ENCODE data around the gene EPHA1.

The EPHA1 gene

DNA sequence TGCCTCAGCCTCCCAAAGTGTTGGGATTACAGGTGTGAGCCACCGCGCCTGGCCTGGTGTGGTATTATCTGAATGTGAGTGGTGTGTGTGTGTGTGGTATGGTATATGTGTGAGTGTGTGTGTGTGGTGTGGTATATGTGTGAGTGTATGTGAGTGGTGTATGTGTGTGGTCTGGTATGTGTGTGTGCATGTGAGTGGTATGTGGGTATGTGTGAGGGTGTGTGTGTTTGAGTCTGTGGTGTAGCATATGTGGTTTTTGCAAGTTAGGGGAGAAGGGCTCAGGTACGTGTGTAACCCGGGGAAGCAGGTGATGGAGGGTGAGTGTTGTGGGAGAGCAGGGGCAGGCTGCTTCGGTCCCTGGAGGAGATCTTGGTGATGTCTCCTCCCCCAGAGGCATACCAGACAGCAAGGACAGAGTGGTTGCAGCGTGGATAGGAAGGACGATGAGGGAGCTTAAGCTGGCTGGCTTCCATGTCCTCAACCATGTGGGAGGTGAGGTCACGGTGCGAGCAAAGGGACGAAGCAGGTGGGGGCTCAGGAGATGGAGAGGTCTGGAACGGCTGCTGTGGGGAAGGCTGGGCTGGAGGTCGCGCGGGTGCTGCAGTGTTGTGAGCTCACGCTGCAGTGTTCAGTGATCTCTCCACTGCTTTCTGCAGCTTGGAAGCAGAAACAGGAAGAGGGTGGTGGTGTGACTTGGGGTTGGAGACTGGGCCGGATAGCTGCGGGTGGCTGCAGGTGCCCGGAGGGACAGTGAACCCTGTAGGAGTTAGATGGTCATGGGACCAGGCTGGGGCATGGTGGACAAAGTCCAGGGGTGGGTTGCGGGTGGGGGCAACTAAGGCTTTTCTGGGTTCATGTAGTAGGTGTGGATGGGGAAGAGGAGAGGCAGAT lies 22.5 kb downstream of the EPHA1 start:
- TF ChIP-seq, protein P1, sequence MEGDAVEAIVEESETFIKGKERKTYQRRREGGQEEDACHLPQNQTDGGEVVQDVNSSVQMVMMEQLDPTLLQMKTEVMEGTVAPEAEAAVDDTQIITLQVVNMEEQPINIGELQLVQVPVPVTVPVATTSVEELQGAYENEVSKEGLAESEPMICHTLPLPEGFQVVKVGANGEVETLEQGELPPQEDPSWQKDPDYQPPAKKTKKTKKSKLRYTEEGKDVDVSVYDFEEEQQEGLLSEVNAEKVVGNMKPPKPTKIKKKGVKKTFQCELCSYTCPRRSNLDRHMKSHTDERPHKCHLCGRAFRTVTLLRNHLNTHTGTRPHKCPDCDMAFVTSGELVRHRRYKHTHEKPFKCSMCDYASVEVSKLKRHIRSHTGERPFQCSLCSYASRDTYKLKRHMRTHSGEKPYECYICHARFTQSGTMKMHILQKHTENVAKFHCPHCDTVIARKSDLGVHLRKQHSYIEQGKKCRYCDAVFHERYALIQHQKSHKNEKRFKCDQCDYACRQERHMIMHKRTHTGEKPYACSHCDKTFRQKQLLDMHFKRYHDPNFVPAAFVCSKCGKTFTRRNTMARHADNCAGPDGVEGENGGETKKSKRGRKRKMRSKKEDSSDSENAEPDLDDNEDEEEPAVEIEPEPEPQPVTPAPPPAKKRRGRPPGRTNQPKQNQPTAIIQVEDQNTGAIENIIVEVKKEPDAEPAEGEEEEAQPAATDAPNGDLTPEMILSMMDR (IDR thresholded peaks at IDR 0.05), result no peak

- TF ChIP-seq, protein P1 (IDR thresholded peaks at IDR 0.05), result no peak
Measured at GRCh38 chr7:143384661-143385631, 23.7 kb downstream of the EPHA1 start.

DNA sequence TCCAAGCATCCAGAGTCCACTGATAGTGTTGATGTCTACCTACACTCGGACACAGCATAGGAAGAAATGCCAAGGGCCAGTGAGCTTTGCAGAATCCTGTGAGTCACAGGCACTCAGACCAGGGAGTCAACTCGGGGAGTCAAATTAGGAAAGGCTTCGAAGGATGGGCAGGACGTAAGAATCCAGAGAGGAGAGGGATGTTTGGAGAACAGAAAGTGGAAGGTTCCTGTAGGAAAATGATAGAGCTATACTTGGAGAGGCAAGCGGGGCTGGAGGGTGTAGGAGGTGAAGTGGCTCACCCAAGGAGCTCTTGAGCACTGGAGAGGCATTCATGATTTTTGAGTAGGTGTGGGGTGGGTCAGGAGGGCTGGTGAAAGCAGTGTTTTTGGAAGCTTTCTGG lies 24.5 kb downstream of the EPHA1 start:
- TF ChIP-seq, protein P1 (IDR thresholded peaks at IDR 0.05), result no peak

DNA sequence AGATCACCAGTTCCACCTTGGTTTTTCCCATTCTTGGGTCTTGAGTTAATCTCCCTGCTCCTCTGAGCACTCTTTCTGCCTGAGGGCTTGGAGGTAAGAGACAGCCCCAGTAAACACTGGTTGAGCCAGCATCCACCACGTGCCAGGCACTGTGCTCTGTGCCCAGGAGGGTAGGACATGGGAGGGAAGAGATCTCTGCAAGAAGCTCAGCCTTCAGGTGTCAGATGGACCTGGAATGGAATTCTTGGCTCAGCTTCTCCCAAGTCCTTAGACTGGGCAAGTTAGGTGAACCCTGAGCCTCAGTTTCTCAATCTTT lies 25.1 kb downstream of the EPHA1 start:
- TF ChIP-seq, protein P1 (IDR thresholded peaks at IDR 0.05), result no peak

DNA sequence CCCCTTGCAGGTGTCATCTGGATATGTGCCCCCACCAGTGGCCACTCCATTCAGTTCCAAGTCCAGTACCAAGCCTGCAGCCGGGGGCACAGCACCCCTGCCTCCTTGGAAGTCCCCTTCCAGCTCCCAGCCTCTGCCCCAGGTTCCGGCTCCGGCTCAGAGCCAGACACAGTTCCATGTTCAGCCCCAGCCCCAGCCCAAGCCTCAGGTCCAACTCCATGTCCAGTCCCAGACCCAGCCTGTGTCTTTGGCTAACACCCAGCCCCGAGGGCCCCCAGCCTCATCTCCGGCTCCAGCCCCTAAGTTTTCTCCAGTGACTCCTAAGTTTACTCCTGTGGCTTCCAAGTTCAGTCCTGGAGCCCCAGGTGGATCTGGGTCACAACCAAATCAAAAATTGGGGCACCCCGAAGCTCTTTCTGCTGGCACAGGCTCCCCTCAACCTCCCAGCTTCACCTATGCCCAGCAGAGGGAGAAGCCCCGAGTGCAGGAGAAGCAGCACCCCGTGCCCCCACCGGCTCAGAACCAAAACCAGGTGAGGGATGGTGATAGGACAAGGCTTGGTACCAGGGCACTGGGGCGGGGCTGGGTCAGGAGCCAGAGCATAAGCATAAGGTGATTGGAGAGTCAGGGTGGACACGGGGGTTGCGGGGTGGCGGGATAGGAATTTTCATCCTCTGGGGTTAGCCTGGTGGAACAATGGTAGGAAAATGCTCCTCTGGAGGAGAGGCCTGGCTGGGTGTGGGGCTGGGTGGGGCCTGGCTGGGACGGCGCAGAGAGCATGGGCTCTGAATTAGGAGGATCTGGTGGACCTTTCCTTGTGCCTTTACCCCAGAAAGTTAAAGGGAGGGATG lies 25.6 kb downstream of the EPHA1 start:
- TF ChIP-seq, protein P1 (IDR thresholded peaks at IDR 0.05), result no peak

GRCh38 chr7:143382126-143382790 lies 26.4 kb downstream of the EPHA1 start:
- TF ChIP-seq, protein P1 (IDR thresholded peaks at IDR 0.05), result no peak

Measured in LNCAP (cell line).